HepG2 (cell line): ENCODE data around the gene GPAT3. TPM values are rescaled to one million over a fixed set of nuclear protein-coding genes. Genes with fewer than 3 reads are reported as not detected.

Experiments used
- AGO1 ChIP-seq: fragments of 200-400 bp; formaldehyde crosslinking; IDR thresholded peaks from 2 replicates; pipeline ENCODE4 v1.6.1; 2017; ENCODE audit warnings: mild to moderate bottlenecking, low read depth, low read length, moderate library complexity; ENCODE audit not compliant: poor library complexity, severe bottlenecking
- CENPT ChIP-seq: sonication (generic); formaldehyde crosslinking; IDR thresholded peaks from 2 replicates; pipeline ENCODE4 v1.8.0; 2022; ENCODE audit warnings: low read depth, mild to moderate bottlenecking, moderate library complexity, missing genetic modification reagents
- DPF2 ChIP-seq: sonication (generic); formaldehyde crosslinking; IDR thresholded peaks from 2 replicates; pipeline ENCODE4 v1.4.0; 2020; ENCODE audit warnings: mild to moderate bottlenecking, low read depth, missing genetic modification reagents, borderline replicate concordance
- PRDM10 ChIP-seq: sonication (generic); formaldehyde crosslinking; IDR thresholded peaks from 2 replicates; pipeline ENCODE4 v1.4.0; 2020; ENCODE audit warnings: low read depth, missing genetic modification reagents
- RARA ChIP-seq: IDR thresholded peaks from 2 replicates; pipeline ENCODE4 v1.6.1; 2016; ENCODE audit warnings: missing genetic modification reagents, missing compliant biosample characterization
- TBX2 ChIP-seq: sonication (generic); formaldehyde crosslinking; IDR thresholded peaks from 2 replicates; pipeline ENCODE4 v1.5.0; 2020; ENCODE audit warnings: missing genetic modification reagents, mild to moderate bottlenecking, borderline replicate concordance
- ZBTB7A ChIP-seq: sonication (generic); formaldehyde crosslinking; IDR thresholded peaks from 2 replicates; pipeline ENCODE4 v1.8.0; 2022; ENCODE audit warnings: mild to moderate bottlenecking, missing genetic modification reagents
- ZNF230 ChIP-seq: sonication (generic); formaldehyde crosslinking; IDR thresholded peaks from 2 replicates; pipeline ENCODE4 v1.4.0; 2020; ENCODE audit warnings: mild to moderate bottlenecking, missing genetic modification reagents
- ZNF234 ChIP-seq: sonication (generic); formaldehyde crosslinking; conservative IDR thresholded peaks from 2 replicates; pipeline ENCODE4 v1.5.1; 2020; ENCODE audit warnings: mild to moderate bottlenecking, missing genetic modification reagents
- ZNF558 ChIP-seq: sonication (generic); formaldehyde crosslinking; IDR thresholded peaks from 2 replicates; pipeline ENCODE4 v1.9.0; 2022; ENCODE audit warnings: mild to moderate bottlenecking, missing genetic modification reagents, borderline replicate concordance
- ZNF572 ChIP-seq: sonication (generic); formaldehyde crosslinking; IDR thresholded peaks from 2 replicates; pipeline ENCODE4 v1.5.1; 2020; ENCODE audit warnings: mild to moderate bottlenecking, missing genetic modification reagents
- ZNF576 ChIP-seq: sonication (generic); formaldehyde crosslinking; IDR thresholded peaks from 2 replicates; pipeline ENCODE4 v1.4.0; 2020; ENCODE audit warnings: mild to moderate bottlenecking, missing genetic modification reagents
- ZNF740 ChIP-seq: sonication (generic); formaldehyde crosslinking; IDR thresholded peaks from 2 replicates; pipeline ENCODE4 v1.4.0; 2020; ENCODE audit warnings: missing genetic modification reagents
- polyA plus RNA-seq, 8 experiments: library from polyadenylated mRNA; depleted of rRNA in 3 of 8; stranded (reverse) in 7 of 8; unstranded in 1 of 8; fragments of >200 nt; fragmentation: Illumina TruSeq in 4 of 8; extraction: Trizol in 4 of 8; gene quantifications; 2 replicates each; pipeline versions ENCODE4 v1.2.1 to v1.2.3, GENCODE V29; 2011 to 2016; ENCODE audit warnings: low read depth in 4 of 8, missing spikeins in 1 of 8, mixed read lengths in 1 of 8; ENCODE audit not compliant: insufficient read depth in 1 of 8
- total RNA-seq, 5 experiments: library from RNA; depleted of rRNA; stranded (reverse); fragments of >200 nt; fragmentation: Illumina TruSeq; extraction: Trizol; gene quantifications; 2 replicates each; pipeline ENCODE4 v1.2.3, GENCODE V29; 2016; ENCODE audit warnings: low read depth in 1 of 5
- TF ChIP-seq, protein P1 (sequence below): sonication (generic); IDR thresholded peaks from 2 replicates; pipeline ENCODE4 v1.6.1; 2016; ENCODE audit warnings: low read depth, borderline replicate concordance
- TF ChIP-seq, protein P2 (sequence below): sonication (generic); formaldehyde crosslinking; IDR thresholded peaks from 2 replicates; pipeline ENCODE4 v1.5.0; 2020; ENCODE audit warnings: mild to moderate bottlenecking, missing genetic modification reagents
- TF ChIP-seq, protein P3 (sequence below): sonication (generic); formaldehyde crosslinking; IDR thresholded peaks from 2 replicates; pipeline ENCODE4 v1.4.0; 2020; ENCODE audit warnings: mild to moderate bottlenecking, missing genetic modification reagents
- TF ChIP-seq, protein P4 (sequence below), 2 experiments: fragments of 450-650 bp in 1 of 2; sonication (generic) in 1 of 2; formaldehyde crosslinking; IDR thresholded peaks; 2 replicates each; pipeline versions ENCODE4 v1.5.0 to v1.8.0; 2020 to 2022; ENCODE audit warnings: mild to moderate bottlenecking in 1 of 2, missing genetic modification reagents in 1 of 2

The GPAT3 gene
- total and polyA plus RNA-seq, 2 of the 13 experiments (the other 11 are each of a cell fraction or from before 2014, with no cell fraction given): 2.4 to 2.6 TPM

DNA sequence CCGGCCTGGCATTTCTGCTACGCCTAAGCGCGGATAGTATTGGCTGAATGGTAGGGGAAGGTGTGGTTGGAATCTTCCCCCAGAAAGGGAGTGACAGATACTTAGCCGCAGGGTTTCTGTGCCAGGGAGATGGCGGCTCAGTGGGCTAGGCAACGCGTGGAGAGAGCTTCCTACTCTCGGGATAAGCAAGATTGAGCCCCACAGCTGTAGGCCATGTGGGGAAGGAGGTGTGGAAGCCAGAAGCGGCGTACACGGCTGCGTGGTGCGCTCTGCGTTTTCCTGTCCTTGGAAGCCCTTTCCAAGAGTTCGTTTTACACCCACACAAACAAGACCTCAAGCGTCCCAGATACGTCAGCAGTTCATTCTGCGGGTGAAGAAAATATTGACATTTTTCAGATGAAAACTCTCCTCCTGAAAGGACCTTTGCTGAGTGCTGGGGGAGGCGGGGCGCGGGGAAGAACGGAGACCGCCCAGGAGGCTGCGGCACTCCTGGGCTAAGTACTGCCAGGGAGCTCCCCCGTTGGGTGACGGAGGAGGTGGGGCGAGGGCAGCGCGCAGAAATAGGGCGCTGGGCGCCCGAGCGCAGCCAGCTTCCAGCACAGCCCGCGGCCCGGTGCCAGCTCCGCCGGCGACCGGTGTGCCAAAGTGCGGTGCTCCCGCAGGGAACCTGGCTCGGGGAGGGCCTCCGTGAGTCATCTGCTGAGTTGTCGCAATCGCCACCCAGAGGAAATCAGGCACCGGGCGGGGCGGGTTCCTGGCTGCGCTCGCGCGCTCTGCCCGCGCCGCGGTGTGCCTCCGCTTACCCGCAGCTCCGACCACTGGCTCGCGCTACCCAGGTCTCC, at the start of gene GPAT3 (continued):
- TF ChIP-seq ZNF572 (CRISPR knock-in tag) (no peak), ZNF576 (CRISPR knock-in tag) (no peak), ZNF234 (CRISPR knock-in tag) (no peak), DPF2 (CRISPR knock-in tag) (no peak), ZNF740 (CRISPR knock-in tag) (no peak), ZNF230 (CRISPR knock-in tag) (no peak), RARA (CRISPR knock-in tag) (no peak), AGO1 (no peak), CENPT (CRISPR knock-in tag) (no peak), ZBTB7A (no peak), ZNF558 (CRISPR knock-in tag) (no peak), PRDM10 (CRISPR knock-in tag) (no peak), TBX2 (CRISPR knock-in tag) (peak; percentile 42; the same call in 1 of the 2 replicates)
- TF ChIP-seq, protein P1, sequence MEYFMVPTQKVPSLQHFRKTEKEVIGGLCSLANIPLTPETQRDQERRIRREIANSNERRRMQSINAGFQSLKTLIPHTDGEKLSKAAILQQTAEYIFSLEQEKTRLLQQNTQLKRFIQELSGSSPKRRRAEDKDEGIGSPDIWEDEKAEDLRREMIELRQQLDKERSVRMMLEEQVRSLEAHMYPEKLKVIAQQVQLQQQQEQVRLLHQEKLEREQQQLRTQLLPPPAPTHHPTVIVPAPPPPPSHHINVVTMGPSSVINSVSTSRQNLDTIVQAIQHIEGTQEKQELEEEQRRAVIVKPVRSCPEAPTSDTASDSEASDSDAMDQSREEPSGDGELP: peak; percentile 63; the same call in 1 of the 2 replicates
- TF ChIP-seq, protein P2, sequence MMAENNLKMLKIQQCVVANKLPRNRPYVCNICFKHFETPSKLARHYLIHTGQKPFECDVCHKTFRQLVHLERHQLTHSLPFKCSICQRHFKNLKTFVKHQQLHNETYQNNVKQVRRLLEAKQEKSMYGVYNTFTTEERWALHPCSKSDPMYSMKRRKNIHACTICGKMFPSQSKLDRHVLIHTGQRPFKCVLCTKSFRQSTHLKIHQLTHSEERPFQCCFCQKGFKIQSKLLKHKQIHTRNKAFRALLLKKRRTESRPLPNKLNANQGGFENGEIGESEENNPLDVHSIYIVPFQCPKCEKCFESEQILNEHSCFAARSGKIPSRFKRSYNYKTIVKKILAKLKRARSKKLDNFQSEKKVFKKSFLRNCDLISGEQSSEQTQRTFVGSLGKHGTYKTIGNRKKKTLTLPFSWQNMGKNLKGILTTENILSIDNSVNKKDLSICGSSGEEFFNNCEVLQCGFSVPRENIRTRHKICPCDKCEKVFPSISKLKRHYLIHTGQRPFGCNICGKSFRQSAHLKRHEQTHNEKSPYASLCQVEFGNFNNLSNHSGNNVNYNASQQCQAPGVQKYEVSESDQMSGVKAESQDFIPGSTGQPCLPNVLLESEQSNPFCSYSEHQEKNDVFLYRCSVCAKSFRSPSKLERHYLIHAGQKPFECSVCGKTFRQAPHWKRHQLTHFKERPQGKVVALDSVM (CRISPR knock-in tag): no peak
- TF ChIP-seq, protein P3, sequence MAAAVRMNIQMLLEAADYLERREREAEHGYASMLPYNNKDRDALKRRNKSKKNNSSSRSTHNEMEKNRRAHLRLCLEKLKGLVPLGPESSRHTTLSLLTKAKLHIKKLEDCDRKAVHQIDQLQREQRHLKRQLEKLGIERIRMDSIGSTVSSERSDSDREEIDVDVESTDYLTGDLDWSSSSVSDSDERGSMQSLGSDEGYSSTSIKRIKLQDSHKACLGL (CRISPR knock-in tag): no peak
- TF ChIP-seq, protein P4, sequence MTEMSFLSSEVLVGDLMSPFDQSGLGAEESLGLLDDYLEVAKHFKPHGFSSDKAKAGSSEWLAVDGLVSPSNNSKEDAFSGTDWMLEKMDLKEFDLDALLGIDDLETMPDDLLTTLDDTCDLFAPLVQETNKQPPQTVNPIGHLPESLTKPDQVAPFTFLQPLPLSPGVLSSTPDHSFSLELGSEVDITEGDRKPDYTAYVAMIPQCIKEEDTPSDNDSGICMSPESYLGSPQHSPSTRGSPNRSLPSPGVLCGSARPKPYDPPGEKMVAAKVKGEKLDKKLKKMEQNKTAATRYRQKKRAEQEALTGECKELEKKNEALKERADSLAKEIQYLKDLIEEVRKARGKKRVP (CRISPR knock-in tag; IDR thresholded peaks at IDR 0.05): 0 out of 4 replicates have a peak, but pooled peaks of 1 of the 2 experiments have one; percentile 46
